ENCODE measurements around the gene GRAMD2B.

DNA sequence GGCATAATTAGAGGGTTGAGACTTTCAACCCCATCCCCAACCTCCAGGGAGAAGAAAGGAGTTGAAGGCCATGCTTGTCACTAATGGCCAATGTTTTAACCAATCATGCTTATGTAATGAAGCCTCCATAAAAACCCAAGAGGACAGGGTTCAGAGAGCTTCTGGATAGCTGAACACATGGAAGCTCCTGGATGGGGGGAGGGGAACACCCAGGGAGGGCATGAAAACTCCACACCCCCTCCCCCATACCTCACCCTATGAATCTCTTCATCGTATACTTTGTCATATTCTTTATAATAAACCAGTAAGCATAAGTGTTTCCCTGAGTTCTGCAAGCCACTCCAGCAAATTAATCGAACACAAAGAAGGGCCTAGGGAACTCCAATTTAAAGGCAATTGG, 90.1 kb downstream of the GRAMD2B start:
- TF ChIP-seq, protein P1, sequence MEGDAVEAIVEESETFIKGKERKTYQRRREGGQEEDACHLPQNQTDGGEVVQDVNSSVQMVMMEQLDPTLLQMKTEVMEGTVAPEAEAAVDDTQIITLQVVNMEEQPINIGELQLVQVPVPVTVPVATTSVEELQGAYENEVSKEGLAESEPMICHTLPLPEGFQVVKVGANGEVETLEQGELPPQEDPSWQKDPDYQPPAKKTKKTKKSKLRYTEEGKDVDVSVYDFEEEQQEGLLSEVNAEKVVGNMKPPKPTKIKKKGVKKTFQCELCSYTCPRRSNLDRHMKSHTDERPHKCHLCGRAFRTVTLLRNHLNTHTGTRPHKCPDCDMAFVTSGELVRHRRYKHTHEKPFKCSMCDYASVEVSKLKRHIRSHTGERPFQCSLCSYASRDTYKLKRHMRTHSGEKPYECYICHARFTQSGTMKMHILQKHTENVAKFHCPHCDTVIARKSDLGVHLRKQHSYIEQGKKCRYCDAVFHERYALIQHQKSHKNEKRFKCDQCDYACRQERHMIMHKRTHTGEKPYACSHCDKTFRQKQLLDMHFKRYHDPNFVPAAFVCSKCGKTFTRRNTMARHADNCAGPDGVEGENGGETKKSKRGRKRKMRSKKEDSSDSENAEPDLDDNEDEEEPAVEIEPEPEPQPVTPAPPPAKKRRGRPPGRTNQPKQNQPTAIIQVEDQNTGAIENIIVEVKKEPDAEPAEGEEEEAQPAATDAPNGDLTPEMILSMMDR (IDR thresholded peaks at IDR 0.05), result no peak
- no peak for TF ChIP-seq POLR2A (IDR thresholded peaks at IDR 0.05)

Measured in Peyer's patch (tissue), 4 donors.